HepG2 (cell line): ENCODE data around the gene NFATC3. TPM values are rescaled to one million over a fixed set of nuclear protein-coding genes. Genes with fewer than 3 reads are reported as not detected.

Source experiments
- ASH2L ChIP-seq: fragments of 300-600, 200-600 bp; sonication (generic); IDR thresholded peaks from 2 replicates; pipeline ENCODE4 v1.7.0; 2017; ENCODE audit warnings: low read depth, mild to moderate bottlenecking, moderate library complexity, mixed read lengths, low read length; ENCODE audit not compliant: insufficient read length
- CENPX ChIP-seq: sonication (generic); formaldehyde crosslinking; IDR thresholded peaks from 2 replicates; pipeline ENCODE4 v1.9.0; 2021; ENCODE audit warnings: mild to moderate bottlenecking, missing genetic modification reagents, moderate library complexity
- HCFC1 ChIP-seq: fragments of 150-350 bp; IDR thresholded peaks from 2 replicates; pipeline ENCODE4 v1.6.1; 2014; ENCODE audit warnings: low read depth, low read length
- HOMEZ ChIP-seq: IDR thresholded peaks from 2 replicates; pipeline ENCODE4 v1.6.1; 2016; ENCODE audit warnings: low read depth
- IRF1 ChIP-seq: sonication (generic); formaldehyde crosslinking; IDR thresholded peaks from 2 replicates; pipeline ENCODE4 v1.4.0; 2020; ENCODE audit warnings: low read depth, mild to moderate bottlenecking, missing genetic modification reagents
- JARID2 ChIP-seq: sonication (generic); formaldehyde crosslinking; IDR thresholded peaks from 2 replicates; pipeline ENCODE4 v1.8.1; 2023; ENCODE audit warnings: missing genetic modification reagents, inconsistent platforms; ENCODE audit not compliant: insufficient replicate concordance
- NCOA1 ChIP-seq: sonication (generic); formaldehyde crosslinking; IDR thresholded peaks from 2 replicates; pipeline ENCODE4 v1.9.0; 2021; ENCODE audit warnings: missing genetic modification reagents
- PLSCR1 ChIP-seq: sonication (generic); formaldehyde crosslinking; IDR thresholded peaks from 2 replicates; pipeline ENCODE4 v1.5.0; 2020; ENCODE audit warnings: missing genetic modification reagents, mild to moderate bottlenecking, borderline replicate concordance
- SNAPC4 ChIP-seq: sonication (generic); formaldehyde crosslinking; IDR thresholded peaks from 2 replicates; pipeline ENCODE4 v1.4.0; 2020; ENCODE audit warnings: mild to moderate bottlenecking, missing genetic modification reagents
- SNRNP70 ChIP-seq: fragments of 200-400 bp; formaldehyde crosslinking; IDR thresholded peaks from 2 replicates; pipeline ENCODE4 v1.6.1; 2017; ENCODE audit warnings: mild to moderate bottlenecking, low read depth, low read length, moderate library complexity
- TFDP2 ChIP-seq: sonication (generic); formaldehyde crosslinking; IDR thresholded peaks from 2 replicates; pipeline ENCODE4 v1.4.0; 2020; ENCODE audit warnings: missing genetic modification reagents
- TOE1 ChIP-seq: sonication (generic); formaldehyde crosslinking; IDR thresholded peaks from 2 replicates; pipeline ENCODE4 v1.4.0; 2020; ENCODE audit warnings: mild to moderate bottlenecking, missing genetic modification reagents
- ZBTB21 ChIP-seq: sonication (generic); formaldehyde crosslinking; IDR thresholded peaks from 2 replicates; pipeline ENCODE4 v1.4.0; 2020; ENCODE audit warnings: missing genetic modification reagents
- ZFYVE20 ChIP-seq: sonication (generic); formaldehyde crosslinking; IDR thresholded peaks from 2 replicates; pipeline ENCODE4 v1.8.0; 2023; ENCODE audit warnings: low read depth, mild to moderate bottlenecking, moderate library complexity, missing genetic modification reagents, borderline replicate concordance
- ZNF124 ChIP-seq: sonication (generic); formaldehyde crosslinking; IDR thresholded peaks from 2 replicates; pipeline ENCODE4 v1.4.0; 2020; ENCODE audit warnings: missing genetic modification reagents
- ZNF207 ChIP-seq: fragments of 450-650 bp; IDR thresholded peaks from 2 replicates; pipeline ENCODE4 v1.6.1; 2016; ENCODE audit warnings: antibody characterized with exemption, borderline replicate concordance
- ZNF224 ChIP-seq: sonication (generic); formaldehyde crosslinking; IDR thresholded peaks from 2 replicates; pipeline ENCODE4 v1.5.0; 2020; ENCODE audit warnings: mild to moderate bottlenecking, missing genetic modification reagents
- ZNF747 ChIP-seq: sonication (generic); formaldehyde crosslinking; IDR thresholded peaks from 2 replicates; pipeline ENCODE4 v1.8.1; 2023; ENCODE audit warnings: missing genetic modification reagents, mild to moderate bottlenecking, borderline replicate concordance
- ZNF775 ChIP-seq: sonication (generic); formaldehyde crosslinking; IDR thresholded peaks from 2 replicates; pipeline ENCODE4 v1.4.0; 2020; ENCODE audit warnings: missing genetic modification reagents, mild to moderate bottlenecking, moderate library complexity, borderline replicate concordance
- polyA plus RNA-seq, 8 experiments: library from polyadenylated mRNA; depleted of rRNA in 3 of 8; stranded (reverse) in 7 of 8; unstranded in 1 of 8; fragments of >200 nt; fragmentation: Illumina TruSeq in 4 of 8; extraction: Trizol in 4 of 8; gene quantifications; 2 replicates each; pipeline versions ENCODE4 v1.2.1 to v1.2.3, GENCODE V29; 2011 to 2016; ENCODE audit warnings: low read depth in 4 of 8, missing spikeins in 1 of 8, mixed read lengths in 1 of 8; ENCODE audit not compliant: insufficient read depth in 1 of 8
- total RNA-seq, 5 experiments: library from RNA; depleted of rRNA; stranded (reverse); fragments of >200 nt; fragmentation: Illumina TruSeq; extraction: Trizol; gene quantifications; 2 replicates each; pipeline ENCODE4 v1.2.3, GENCODE V29; 2016; ENCODE audit warnings: low read depth in 1 of 5

The NFATC3 gene
- total and polyA plus RNA-seq, 2 of the 13 experiments (the other 11 are each of a cell fraction or from before 2014, with no cell fraction given) = 52.6 to 62.7 TPM

GRCh38 chr16:68244903-68245853, 160.0 kb downstream of the NFATC3 start, which contains the start of gene PLA2G15 (continued):
- TF ChIP-seq SNAPC4 (CRISPR knock-in tag) (peak; percentile 86; the same call in 1 of the 2 replicates), PLSCR1 (CRISPR knock-in tag) (no peak), ZBTB21 (CRISPR knock-in tag) (no peak), TFDP2 (CRISPR knock-in tag) (peak; percentile 81), ZNF747 (CRISPR knock-in tag) (peak; percentile 92), ZNF124 (0 out of 2 replicates have a peak, but pooled peaks have one; percentile 50), SNRNP70 (no peak), TOE1 (CRISPR knock-in tag) (0 out of 2 replicates have a peak, but pooled peaks have one; percentile 25), ZNF775 (CRISPR knock-in tag) (no peak), ASH2L (peak; percentile 62), HCFC1 (peak; percentile 35), ZNF224 (no peak), NCOA1 (CRISPR knock-in tag) (no peak), ZNF207 (no peak), JARID2 (CRISPR knock-in tag) (peak; percentile 94), ZFYVE20 (CRISPR knock-in tag) (no peak), HOMEZ (CRISPR knock-in tag) (peak; percentile 77; the same call in 1 of the 2 replicates), IRF1 (CRISPR knock-in tag) (no peak), CENPX (CRISPR knock-in tag) (no peak)
